Measurements from ENCODE around the gene COQ8A. TPM values are rescaled to one million over a fixed set of nuclear protein-coding genes. Genes with fewer than 3 reads are reported as not detected.

Gene COQ8A
- polyA plus RNA-seq, 1 of the 3 experiments (the other 2 are of a cell fraction), result 11.8 TPM

- no peak overlapping the region for H3K4me2 ChIP-seq
- H4K20me1 ChIP-seq (ENCODE audit: insufficient read depth), result no peaks in the 10 kb centered on the region
- WGBS (ENCODE audit: low lambda C conversion rate), result 85% methylated on average over 2 of the region's 5 CpGs
- H3K4me1 ChIP-seq (ENCODE audit: control insufficient read depth in 1 of 2, insufficient read depth in 2 of 2, low read depth in 1 of 2, low read length in 1 of 2), result peaks cover 0 to 25% of the 10 kb centered on the region in 2 experiments; a peak in 1 of 4 replicates
- CTCF ChIA-PET, result interaction anchor here (1.6 kb wide), 1 partner anchor 9 kb away, joined by 4 read pairs; no protein-coding TSS in a partner anchor
- H3F3A ChIP-seq (replicated peaks; ENCODE audit: insufficient read depth), result no peaks in the 10 kb centered on the region
- H2AFZ ChIP-seq (ENCODE audit: low read depth), result no peak overlapping the region
- H3K9me3 ChIP-seq, result no peaks in the 10 kb centered on the region
- H3K9me2 ChIP-seq, result no peaks in the 10 kb centered on the region
- no peak for TF ChIP-seq REST (IDR thresholded peaks at IDR 0.05; ENCODE audit: low read depth, low read length)
- TF ChIP-seq CHD2 (IDR thresholded peaks at IDR 0.05; ENCODE audit: low read length, partially characterized antibody), result peak; percentile 61
- TF ChIP-seq EP300 (IDR thresholded peaks at IDR 0.05; ENCODE audit: borderline replicate concordance in 1 of 2, low read depth in 1 of 2, low read length in 1 of 2), result peak in 1 of 2 experiments; percentile 66; a peak in 2 of 4 replicates
- H3K36me3 ChIP-seq (replicated peaks in 1 of 2; ENCODE audit: control insufficient read depth in 1 of 2, insufficient read depth in 2 of 2, low read length in 1 of 2), result peaks cover 0 to 3% of the 10 kb centered on the region in 2 experiments
- no peak overlapping the region for H3K4me3 ChIP-seq (ENCODE audit: low read depth in 2 of 2, low read length in 1 of 2)
- peak; percentile 84 for DNase-seq
- no peaks in the 10 kb centered on the region for H3K79me2 ChIP-seq (ENCODE audit: insufficient read depth)
- peak overlapping the region in 1 of 2 experiments; percentile 62; a peak in 2 of 4 replicates for H3K27ac ChIP-seq (ENCODE audit: low read depth in 2 of 2, low read length in 1 of 2)
- no peak overlapping the region for H3K9ac ChIP-seq
- POLR2A ChIA-PET, result no interaction called here
- no peaks in the 10 kb centered on the region for H3K27me3 ChIP-seq (ENCODE audit: insufficient read depth)
Measured at GRCh38 chr1:226973371-226973897, 33.3 kb downstream of the COQ8A start.

- no peak overlapping the region for H3K4me2 ChIP-seq
- POLR2A ChIA-PET, result no interaction called here
- WGBS (ENCODE audit: low lambda C conversion rate), result 71% methylated on average over 10 of the region's 11 CpGs
- no peak overlapping the region for H2AFZ ChIP-seq (ENCODE audit: low read depth)
- H3K79me2 ChIP-seq (ENCODE audit: insufficient read depth), result no peaks in the 10 kb centered on the region
- H3K4me3 ChIP-seq (ENCODE audit: low read depth in 2 of 2, low read length in 1 of 2), result no peak overlapping the region
- no peaks in the 10 kb centered on the region for H3F3A ChIP-seq (replicated peaks; ENCODE audit: insufficient read depth)
- no peaks in the 10 kb centered on the region for H3K27me3 ChIP-seq (ENCODE audit: insufficient read depth)
- H4K20me1 ChIP-seq (ENCODE audit: insufficient read depth), result no peaks in the 10 kb centered on the region
- H3K27ac ChIP-seq (ENCODE audit: low read depth in 2 of 2, low read length in 1 of 2), result peak overlapping the region in 1 of 2 experiments; percentile 62; a peak in 2 of 4 replicates
- H3K9me3 ChIP-seq, result no peaks in the 10 kb centered on the region
- CTCF ChIA-PET, result interaction anchor here (1.6 kb wide), 1 partner anchor 8 kb away, joined by 4 read pairs; no protein-coding TSS in a partner anchor
- TF ChIP-seq TAF1 (IDR thresholded peaks at IDR 0.05; ENCODE audit: borderline replicate concordance, low read depth, low read length), result no peak
- no peak for TF ChIP-seq TCF12 (IDR thresholded peaks at IDR 0.05)
- TF ChIP-seq NFIC (IDR thresholded peaks at IDR 0.05; ENCODE audit: borderline replicate concordance), result no peak
- TF ChIP-seq ELF1 (IDR thresholded peaks at IDR 0.05), result no peak
- TF ChIP-seq TEAD4 (IDR thresholded peaks at IDR 0.05; ENCODE audit: borderline replicate concordance, insufficient read depth), result no peak
- TF ChIP-seq RCOR1 (IDR thresholded peaks at IDR 0.05; ENCODE audit: low read length), result no peak
- no peak for TF ChIP-seq GABPA (IDR thresholded peaks at IDR 0.05; ENCODE audit: low read depth)
- no peak for TF ChIP-seq USF1 (IDR thresholded peaks at IDR 0.05; ENCODE audit: borderline replicate concordance, low read depth)
- TF ChIP-seq RAD21 (IDR thresholded peaks at IDR 0.05; ENCODE audit: low read length), result no peak
- TF ChIP-seq REST (IDR thresholded peaks at IDR 0.05; ENCODE audit: low read depth, low read length), result no peak
- TF ChIP-seq CHD2 (IDR thresholded peaks at IDR 0.05; ENCODE audit: low read length, partially characterized antibody), result no peak
- no peak for TF ChIP-seq EP300 (IDR thresholded peaks at IDR 0.05; ENCODE audit: borderline replicate concordance in 1 of 2, low read depth in 1 of 2, low read length in 1 of 2)
- no peaks in the 10 kb centered on the region for H3K9me2 ChIP-seq
- no peak overlapping the region for H3K9ac ChIP-seq
- peaks cover 0 to 3% of the 10 kb centered on the region in 2 experiments for H3K36me3 ChIP-seq (replicated peaks in 1 of 2; ENCODE audit: control insufficient read depth in 1 of 2, insufficient read depth in 2 of 2, low read length in 1 of 2)
- peaks cover 0 to 25% of the 10 kb centered on the region in 2 experiments; a peak in 1 of 4 replicates for H3K4me1 ChIP-seq (ENCODE audit: control insufficient read depth in 1 of 2, insufficient read depth in 2 of 2, low read depth in 1 of 2, low read length in 1 of 2)
- no peak for DNase-seq
Measured at GRCh38 chr1:226973898-226974543, 33.9 kb downstream of the COQ8A start.
